T-helper 1 cell treated with Interleukin-12 subunit alpha and Interleukin-12 subunit beta and Interleukin-4 antibody, amounts not matched to agents 30 μg/mL and 1 μg/mL, for 36 hours (primary cell): ENCODE measurements around the gene PPFIBP1.

Experiments
- H3K27ac Mint-ChIP-seq: one replicate; pipeline ENCODE4 v1.8.0; 2021; ENCODE audit warnings: mild to moderate bottlenecking, mixed read lengths
- H3K27me3 Mint-ChIP-seq: one replicate; pipeline ENCODE4 v1.8.0; 2021; ENCODE audit warnings: low read depth, mixed read lengths
- H3K36me3 Mint-ChIP-seq: one replicate; pipeline ENCODE4 v1.8.0; 2021; ENCODE audit warnings: low read depth, mixed read lengths
- H3K4me1 Mint-ChIP-seq: one replicate; pipeline ENCODE4 v1.8.0; 2021; ENCODE audit warnings: low read depth, mixed read lengths
- H3K4me3 Mint-ChIP-seq: one replicate; pipeline ENCODE4 v1.8.0; 2021; ENCODE audit warnings: mild to moderate bottlenecking, moderate library complexity, mixed read lengths
- H3K9me3 Mint-ChIP-seq: one replicate; pipeline ENCODE4 v1.8.0; 2021; ENCODE audit warnings: mixed read lengths

The PPFIBP1 gene

GRCh38 chr12:27743601-27744000 is 219.6 kb downstream of the PPFIBP1 start:
- H3K9me3 Mint-ChIP-seq = no peaks in the 10 kb centered on the region

More at GRCh38 chr12:27743601-27744000, 219.6 kb downstream of the PPFIBP1 start:
- H3K4me3 Mint-ChIP-seq = no peak overlapping the region
- peaks cover 23% of the 10 kb centered on the region for H3K36me3 Mint-ChIP-seq
- H3K27ac Mint-ChIP-seq = no peak overlapping the region
- peaks cover 4% of the 10 kb centered on the region for H3K4me1 Mint-ChIP-seq
- H3K27me3 Mint-ChIP-seq = no peaks in the 10 kb centered on the region
